Activated T-cell treated with anti-CD3 and anti-CD28 coated beads, Interleukin-2, amount 50 U/mL, for 24 hours (primary cell): Measurements from ENCODE around the gene SH3RF3.
"Not testable (repeated sequence)": the region's sequence is repeated elsewhere in the genome, so short reads cannot be mapped to it uniquely, and the experiment has no call there.

Source experiments
- DNase-seq: peaks from one replicate; pipeline ENCODE4 v3.0.0-alpha.2; 2020
- H3K27ac Mint-ChIP-seq: 2 replicates; pipeline ENCODE4 v1.8.0; 2020; ENCODE audit warnings: mild to moderate bottlenecking, mixed read lengths
- H3K27me3 Mint-ChIP-seq: 2 replicates; pipeline ENCODE4 v1.8.0; 2020; ENCODE audit warnings: mixed read lengths
- H3K36me3 Mint-ChIP-seq: 2 replicates; pipeline ENCODE4 v1.8.0; 2020; ENCODE audit warnings: low read depth, mixed read lengths
- H3K4me1 Mint-ChIP-seq: 2 replicates; pipeline ENCODE4 v1.8.0; 2020; ENCODE audit warnings: low read depth, mixed read lengths
- H3K4me3 Mint-ChIP-seq: 2 replicates; pipeline ENCODE4 v1.8.0; 2020; ENCODE audit warnings: mild to moderate bottlenecking, moderate library complexity, mixed read lengths
- H3K9me3 Mint-ChIP-seq: 2 replicates; pipeline ENCODE4 v1.8.0; 2020; ENCODE audit warnings: mixed read lengths

Gene SH3RF3

DNA sequence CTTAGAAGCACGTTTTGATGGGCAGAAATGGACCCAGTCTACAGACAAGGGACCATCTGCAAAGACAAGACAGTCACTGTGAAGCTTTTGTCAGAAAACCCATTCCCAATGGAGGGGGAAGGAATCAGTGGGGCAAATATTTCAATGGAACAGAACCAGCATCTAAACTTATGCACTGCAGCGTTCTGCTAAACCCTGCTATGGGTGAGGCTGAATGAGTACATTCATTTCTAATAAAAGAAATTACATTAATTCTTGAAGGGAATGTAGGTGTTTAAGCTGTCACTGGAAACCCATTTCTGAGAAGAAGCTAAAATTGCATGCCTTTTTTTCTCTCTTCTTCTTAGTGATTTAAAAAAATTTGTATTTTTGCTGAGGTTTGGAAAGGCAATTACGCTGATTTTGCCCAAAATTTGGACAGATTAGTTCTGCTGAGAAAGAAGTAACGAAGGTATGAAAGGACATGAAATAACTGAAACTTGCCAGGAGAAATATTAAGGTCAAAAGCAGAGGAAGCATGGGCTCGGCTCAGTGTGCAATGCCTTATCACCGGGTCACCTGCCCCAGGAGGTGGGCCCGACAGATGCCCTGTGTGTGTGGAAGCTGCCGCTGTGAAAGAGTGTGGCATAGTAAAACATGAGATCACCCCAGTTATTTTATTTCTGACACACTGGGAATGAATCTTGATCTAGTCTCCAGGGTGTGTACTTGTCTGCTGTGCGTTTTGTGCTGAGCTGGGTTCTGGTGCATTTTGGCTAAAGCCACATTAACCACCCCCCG lies 24.2 kb downstream of the SH3RF3 start:
- H3K27me3 Mint-ChIP-seq = no peaks in the 10 kb centered on the region
- peaks cover 31% of the 10 kb centered on the region for H3K4me1 Mint-ChIP-seq
- no peak overlapping the region for H3K4me3 Mint-ChIP-seq
- no peak for DNase-seq
- no peaks in the 10 kb centered on the region for H3K9me3 Mint-ChIP-seq
- H3K27ac Mint-ChIP-seq = no peak overlapping the region
- H3K36me3 Mint-ChIP-seq = no peaks in the 10 kb centered on the region

DNA sequence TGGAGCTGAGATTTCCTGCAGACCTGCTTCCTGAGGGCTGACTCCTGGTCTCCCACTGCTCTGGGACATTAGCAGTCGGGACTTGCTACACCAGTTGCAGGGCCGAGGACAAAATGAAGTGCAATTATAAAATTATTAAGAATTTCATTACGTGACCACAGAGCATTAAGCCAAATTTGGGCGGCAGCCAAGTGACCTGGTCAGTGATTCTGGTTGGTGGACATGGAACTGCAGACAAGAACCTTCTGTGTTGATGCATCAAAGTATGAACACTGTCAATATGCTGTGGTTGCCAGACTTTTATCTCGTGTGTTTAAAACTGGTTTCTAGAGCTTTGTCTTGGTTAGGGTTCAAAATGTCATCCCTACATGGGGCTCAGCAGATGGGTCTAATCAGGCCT lies 24.8 kb downstream of the SH3RF3 start:
- H3K4me3 Mint-ChIP-seq = no peak overlapping the region
- H3K27me3 Mint-ChIP-seq = no peaks in the 10 kb centered on the region
- H3K4me1 Mint-ChIP-seq = peaks cover 25% of the 10 kb centered on the region
- H3K27ac Mint-ChIP-seq = no peak overlapping the region
- no peaks in the 10 kb centered on the region for H3K9me3 Mint-ChIP-seq
- no peak for DNase-seq
- H3K36me3 Mint-ChIP-seq = no peaks in the 10 kb centered on the region

DNA sequence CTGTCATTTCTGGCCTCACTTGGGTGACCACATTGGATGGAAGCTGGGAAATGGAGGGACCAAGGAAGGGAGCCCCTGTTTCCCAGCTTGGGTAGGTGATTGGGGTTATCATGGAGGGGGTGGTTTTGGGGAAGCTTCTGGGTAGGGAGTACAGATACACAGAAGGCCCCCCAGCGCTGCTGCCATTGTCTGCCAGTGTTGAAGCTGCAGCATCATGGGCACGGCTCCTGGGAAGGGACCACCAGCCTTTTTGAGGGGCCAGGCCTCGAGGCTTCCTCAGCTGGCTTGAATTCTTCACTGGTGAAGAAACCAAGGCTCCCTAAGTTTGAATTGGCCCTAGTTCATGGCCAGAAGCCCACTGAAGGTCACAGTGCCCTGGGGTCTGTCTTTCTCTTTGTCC lies 25.2 kb downstream of the SH3RF3 start:
- H3K36me3 Mint-ChIP-seq = no peaks in the 10 kb centered on the region
- no peak overlapping the region for H3K4me3 Mint-ChIP-seq
- no peaks in the 10 kb centered on the region for H3K9me3 Mint-ChIP-seq
- no peak for DNase-seq
- no peak overlapping the region for H3K27ac Mint-ChIP-seq
- no peaks in the 10 kb centered on the region for H3K27me3 Mint-ChIP-seq
- H3K4me1 Mint-ChIP-seq = peaks cover 23% of the 10 kb centered on the region

DNA sequence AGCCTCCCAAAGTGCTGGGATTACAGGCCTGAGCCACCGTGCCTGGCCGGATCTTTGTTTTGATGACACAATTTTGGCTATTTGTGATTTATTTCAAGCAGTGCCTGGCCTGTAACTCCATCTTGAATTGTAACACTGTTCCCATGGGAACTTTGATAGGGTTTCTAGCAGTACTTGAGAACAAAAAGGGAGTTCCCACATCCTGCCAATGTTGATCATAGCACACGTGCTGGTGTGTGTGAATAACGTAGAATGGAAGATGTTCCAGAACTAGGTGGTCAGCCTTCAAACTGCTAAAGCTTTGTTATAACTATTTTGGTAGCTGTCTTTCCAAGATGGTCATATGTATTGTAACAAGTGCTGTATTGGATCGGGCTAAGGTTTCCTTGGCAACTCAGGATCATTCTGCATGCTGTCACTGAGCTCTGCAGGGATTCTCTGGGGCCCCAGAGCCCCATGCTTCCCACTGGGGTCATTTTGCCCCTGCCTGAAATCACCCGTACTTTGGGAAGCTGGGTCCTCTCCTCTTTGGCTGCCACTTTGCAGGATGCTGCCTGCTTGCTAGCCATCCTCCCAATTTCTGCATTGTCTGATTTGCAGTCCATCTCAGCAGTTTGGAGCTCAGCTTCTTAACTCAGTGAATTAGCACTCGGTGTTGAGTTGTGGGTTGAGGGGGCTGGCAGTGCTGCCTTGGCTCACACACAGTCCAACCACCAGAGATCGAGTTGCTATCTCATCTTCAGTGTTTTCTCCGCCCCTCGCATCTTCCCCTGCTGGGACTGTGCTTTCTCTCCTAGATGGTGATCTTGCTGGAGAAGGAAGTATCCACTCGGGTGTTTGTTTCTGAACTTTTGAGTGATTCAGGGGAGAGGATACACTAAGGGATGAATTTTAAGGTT lies 26.8 kb downstream of the SH3RF3 start:
- DNase-seq = no peak
- H3K4me3 Mint-ChIP-seq = no peak overlapping the region
- no peaks in the 10 kb centered on the region for H3K36me3 Mint-ChIP-seq
- no peak overlapping the region for H3K27ac Mint-ChIP-seq
- H3K4me1 Mint-ChIP-seq = peaks cover 15% of the 10 kb centered on the region
- no peaks in the 10 kb centered on the region for H3K9me3 Mint-ChIP-seq
- H3K27me3 Mint-ChIP-seq = peaks cover 4% of the 10 kb centered on the region

DNA sequence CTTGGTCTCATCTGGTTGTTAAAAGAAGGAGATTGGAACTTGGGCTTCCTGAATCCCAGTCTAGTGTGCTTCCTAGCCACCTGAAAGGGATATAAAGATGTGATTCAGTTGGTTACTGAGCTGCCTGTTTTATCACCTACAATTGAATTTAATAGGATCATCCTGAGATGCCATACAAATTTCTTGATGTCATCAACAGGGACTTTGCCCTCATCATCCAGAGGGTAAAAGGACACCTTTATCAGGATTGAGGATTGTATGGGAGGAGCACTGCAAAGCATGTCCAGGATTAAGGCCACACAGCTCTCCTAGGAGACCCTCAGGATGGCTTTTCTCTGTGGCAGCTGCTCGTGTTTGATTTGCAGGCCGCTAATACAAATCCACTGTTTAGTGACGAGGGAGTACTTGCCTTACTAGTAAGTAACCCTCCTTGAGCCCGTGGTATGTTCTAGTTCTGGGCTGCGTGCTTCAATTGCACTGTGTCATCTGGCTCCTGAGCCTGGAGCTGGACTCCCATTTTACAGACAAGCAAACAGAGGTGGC lies 28.6 kb downstream of the SH3RF3 start:
- H3K4me3 Mint-ChIP-seq = no peak overlapping the region
- peaks cover 17% of the 10 kb centered on the region for H3K4me1 Mint-ChIP-seq
- no peak overlapping the region for H3K27ac Mint-ChIP-seq
- H3K9me3 Mint-ChIP-seq = no peaks in the 10 kb centered on the region
- no peak for DNase-seq
- peaks cover 4% of the 10 kb centered on the region for H3K27me3 Mint-ChIP-seq
- no peaks in the 10 kb centered on the region for H3K36me3 Mint-ChIP-seq

DNA sequence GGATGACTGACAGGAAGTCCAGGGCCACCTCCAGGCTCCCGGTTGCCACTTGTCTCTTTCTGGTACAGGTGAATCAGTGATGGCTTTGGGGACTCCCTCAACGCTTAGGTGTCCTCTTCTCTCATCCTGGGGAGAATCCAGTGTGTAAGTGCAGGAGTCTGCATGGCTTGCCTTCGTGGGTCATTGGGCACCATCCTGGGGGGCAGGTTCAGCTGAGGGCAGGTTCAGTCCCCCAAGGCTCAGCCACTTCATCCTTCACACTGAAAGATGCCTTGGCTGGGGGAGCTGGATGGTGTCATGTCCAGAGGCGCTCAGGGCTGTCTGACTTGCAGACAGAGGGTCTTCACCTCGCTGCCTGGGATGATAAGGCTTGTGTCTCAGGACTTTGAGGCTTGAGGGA lies 29.2 kb downstream of the SH3RF3 start:
- peaks cover 4% of the 10 kb centered on the region for H3K27me3 Mint-ChIP-seq
- no peak overlapping the region for H3K4me3 Mint-ChIP-seq
- no peak overlapping the region for H3K27ac Mint-ChIP-seq
- H3K4me1 Mint-ChIP-seq = peaks cover 20% of the 10 kb centered on the region
- DNase-seq = no peak
- H3K9me3 Mint-ChIP-seq = no peaks in the 10 kb centered on the region
- no peaks in the 10 kb centered on the region for H3K36me3 Mint-ChIP-seq

DNA sequence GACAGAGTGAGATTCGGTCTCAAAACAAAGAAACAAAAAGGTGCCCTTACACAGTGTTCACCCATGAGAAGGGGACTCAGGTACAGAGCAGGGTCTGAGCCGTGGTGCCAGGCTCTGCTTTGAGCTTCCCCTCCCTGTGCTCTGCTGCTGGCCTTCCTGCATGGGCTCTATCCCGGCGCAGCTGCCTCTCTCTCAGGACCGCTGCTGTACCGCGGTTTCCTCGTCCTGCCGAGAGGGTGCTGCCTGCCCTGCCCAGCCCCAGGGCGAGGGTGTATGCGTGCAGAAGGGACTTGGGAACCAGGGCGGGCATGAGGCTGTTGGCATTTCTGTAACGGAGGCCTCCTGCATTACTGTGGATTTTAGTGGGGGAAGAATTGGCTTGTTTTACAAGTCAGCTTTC lies 30.1 kb downstream of the SH3RF3 start:
- Mint-ChIP-seq H3K4me3 (no peak overlapping the region), H3K27ac (no peak overlapping the region), H3K9me3 (no peaks in the 10 kb centered on the region), H3K4me1 (peaks cover 24% of the 10 kb centered on the region), H3K27me3 (peaks cover 4% of the 10 kb centered on the region), H3K36me3 (no peaks in the 10 kb centered on the region)
- no peak for DNase-seq

DNA sequence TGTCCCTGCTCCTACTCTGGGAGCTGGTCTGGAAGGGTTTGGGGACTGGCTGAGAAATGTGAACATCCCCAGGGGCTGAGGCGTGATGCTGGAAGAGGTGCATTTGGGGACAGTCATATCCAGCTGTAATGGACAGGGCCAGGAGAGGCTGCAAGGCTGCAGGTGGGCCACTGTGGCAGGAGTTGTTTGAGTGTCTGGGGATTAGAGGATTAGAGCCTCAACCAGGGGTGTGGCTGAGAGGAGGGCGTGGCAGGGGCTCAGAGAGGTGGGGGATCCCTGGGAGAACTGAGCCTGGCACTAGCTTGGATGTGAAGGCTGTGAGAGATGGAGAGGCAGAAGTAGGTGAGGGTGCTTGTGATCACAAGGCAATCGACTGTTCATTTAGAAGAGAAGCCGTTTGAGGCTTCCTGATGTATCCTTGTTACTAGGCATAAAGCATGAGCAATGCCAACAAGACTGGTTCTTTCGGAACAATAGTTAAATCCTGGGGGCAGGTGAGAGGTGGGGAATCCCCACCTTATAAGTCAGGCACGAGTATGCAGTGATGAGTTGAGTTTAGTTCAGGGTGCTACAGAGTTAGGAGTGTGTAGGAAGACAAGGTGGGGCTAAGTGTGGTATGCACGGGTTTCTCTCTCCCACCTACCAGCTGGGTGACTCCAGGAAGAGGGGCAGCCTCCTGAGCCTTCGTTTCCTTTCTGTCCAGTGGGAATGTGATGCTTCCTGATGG lies 31.9 kb downstream of the SH3RF3 start:
- H3K27ac Mint-ChIP-seq = no peak overlapping the region
- H3K4me3 Mint-ChIP-seq = no peak overlapping the region
- no peak for DNase-seq
- no peaks in the 10 kb centered on the region for H3K9me3 Mint-ChIP-seq
- H3K27me3 Mint-ChIP-seq = peaks cover 4% of the 10 kb centered on the region
- peaks cover 24% of the 10 kb centered on the region for H3K4me1 Mint-ChIP-seq
- H3K36me3 Mint-ChIP-seq = no peaks in the 10 kb centered on the region

DNA sequence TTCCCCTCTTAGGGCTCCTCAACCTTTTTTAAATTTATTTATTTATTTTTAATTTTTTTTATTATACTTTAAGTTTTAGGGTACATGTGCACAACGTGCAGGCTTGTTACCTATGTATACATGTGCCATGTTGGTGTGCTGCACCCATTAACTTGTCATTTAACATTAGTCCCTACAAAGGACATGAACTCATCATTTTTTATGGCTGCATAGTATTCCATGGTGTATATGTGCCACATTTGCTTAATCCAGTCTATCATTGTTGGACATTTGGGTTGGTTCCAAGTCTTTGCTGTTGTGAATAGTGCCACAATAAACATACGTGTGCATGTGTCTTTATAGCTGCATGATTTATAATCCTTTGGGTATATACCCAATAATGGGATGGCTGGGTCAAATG lies 33.4 kb downstream of the SH3RF3 start:
- H3K9me3 Mint-ChIP-seq, H3K4me3 Mint-ChIP-seq, H3K27me3 Mint-ChIP-seq, DNase-seq, H3K27ac Mint-ChIP-seq, H3K36me3 Mint-ChIP-seq: not testable (repeated sequence)
- H3K4me1 Mint-ChIP-seq = peaks cover 22% of the 10 kb centered on the region

DNA sequence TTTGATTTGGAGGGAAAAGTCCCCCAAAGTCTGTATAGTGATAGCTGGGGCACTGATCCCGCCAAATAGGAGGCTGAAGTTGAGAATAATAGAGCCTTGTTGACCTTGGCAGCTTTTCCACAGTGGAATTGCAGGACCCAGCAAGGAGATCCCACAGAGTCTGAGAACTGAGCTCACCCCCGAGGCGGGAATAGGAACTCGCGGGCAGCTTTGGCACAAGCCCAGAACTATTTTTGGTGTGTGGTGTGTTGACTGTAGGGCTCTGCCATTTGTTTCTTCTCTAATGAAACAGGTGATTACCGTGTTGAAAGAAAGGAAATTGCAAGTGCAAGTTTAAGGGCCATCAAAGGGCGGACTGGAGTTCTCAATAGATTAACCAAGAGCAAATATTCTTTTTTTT lies 34.0 kb downstream of the SH3RF3 start:
- H3K9me3 Mint-ChIP-seq = no peaks in the 10 kb centered on the region
- H3K4me3 Mint-ChIP-seq = no peak overlapping the region
- DNase-seq = no peak
- H3K27ac Mint-ChIP-seq = no peak overlapping the region
- H3K4me1 Mint-ChIP-seq = peaks cover 23% of the 10 kb centered on the region
- H3K36me3 Mint-ChIP-seq = no peaks in the 10 kb centered on the region
- H3K27me3 Mint-ChIP-seq = peaks cover 4% of the 10 kb centered on the region

DNA sequence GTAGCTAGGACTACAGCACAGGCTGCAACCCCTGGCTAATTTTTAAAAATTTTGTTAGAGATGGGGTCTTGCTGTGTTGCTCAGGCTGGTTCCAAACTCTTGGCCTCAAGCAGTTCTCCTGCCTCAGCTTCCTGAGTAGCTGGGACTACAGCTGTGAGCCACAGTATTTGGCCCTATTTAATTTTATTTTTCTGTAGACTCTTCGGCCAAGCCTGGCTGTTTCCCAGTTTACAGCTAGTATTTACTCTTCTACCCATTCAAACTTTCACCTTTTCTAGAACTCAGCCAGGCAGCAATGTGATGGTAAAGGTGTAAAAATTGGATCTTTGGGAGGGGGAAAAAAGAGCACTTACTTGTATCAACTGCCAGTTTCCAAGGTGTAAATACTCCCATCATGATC lies 35.3 kb downstream of the SH3RF3 start:
- DNase-seq = no peak
- no peaks in the 10 kb centered on the region for H3K9me3 Mint-ChIP-seq
- peaks cover 4% of the 10 kb centered on the region for H3K27me3 Mint-ChIP-seq
- H3K4me3 Mint-ChIP-seq = no peak overlapping the region
- H3K27ac Mint-ChIP-seq = no peak overlapping the region
- H3K4me1 Mint-ChIP-seq = peaks cover 23% of the 10 kb centered on the region
- H3K36me3 Mint-ChIP-seq = no peaks in the 10 kb centered on the region

DNA sequence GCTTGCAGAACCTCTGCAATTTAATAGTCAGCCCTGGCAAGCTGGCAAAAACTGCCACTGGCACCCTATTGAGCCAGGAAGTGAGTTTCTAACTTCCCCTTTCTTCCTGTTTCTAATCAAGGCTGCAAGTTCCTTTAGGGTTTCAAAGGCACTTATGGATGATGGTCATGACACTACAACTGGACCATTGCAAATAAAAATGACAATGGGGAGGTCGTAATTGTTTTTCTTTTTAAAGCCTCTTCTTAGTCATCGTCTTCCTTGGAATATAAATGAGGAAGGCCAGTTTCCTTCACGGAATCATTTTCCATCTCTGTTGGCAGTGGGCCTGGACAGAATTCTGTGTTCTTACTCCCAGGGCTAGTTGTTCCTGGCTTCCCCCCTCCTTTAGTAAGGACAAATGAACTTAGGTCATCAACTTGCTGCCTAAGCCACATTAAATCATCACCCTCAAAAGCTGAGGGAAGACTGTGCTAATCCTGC lies 35.8 kb downstream of the SH3RF3 start:
- H3K9me3 Mint-ChIP-seq = no peaks in the 10 kb centered on the region
- H3K4me3 Mint-ChIP-seq = no peak overlapping the region
- H3K27me3 Mint-ChIP-seq = peaks cover 4% of the 10 kb centered on the region
- H3K4me1 Mint-ChIP-seq = peaks cover 25% of the 10 kb centered on the region
- DNase-seq = no peak
- H3K36me3 Mint-ChIP-seq = no peaks in the 10 kb centered on the region
- no peak overlapping the region for H3K27ac Mint-ChIP-seq

DNA sequence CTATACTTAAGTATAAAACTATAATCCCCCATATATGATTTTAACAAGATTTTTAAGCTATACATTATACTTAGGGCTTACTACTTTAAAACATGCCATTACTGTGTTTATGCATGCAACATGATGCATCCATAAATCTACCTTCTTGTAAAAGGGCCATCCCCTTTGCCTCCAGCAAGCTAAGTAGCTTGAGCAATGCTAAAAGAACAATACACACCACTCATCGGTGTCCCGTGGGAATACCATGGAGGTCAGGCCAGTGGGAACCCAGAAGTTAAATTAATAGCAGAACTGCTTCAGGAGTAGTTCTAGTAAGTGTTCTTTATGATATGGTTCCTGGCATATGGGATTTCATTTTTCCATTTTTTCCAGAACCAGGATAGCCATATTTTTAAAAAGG lies 37.8 kb downstream of the SH3RF3 start:
- Mint-ChIP-seq H3K4me1 (peaks cover 17% of the 10 kb centered on the region), H3K27ac (no peak overlapping the region), H3K4me3 (no peak overlapping the region)

DNA sequence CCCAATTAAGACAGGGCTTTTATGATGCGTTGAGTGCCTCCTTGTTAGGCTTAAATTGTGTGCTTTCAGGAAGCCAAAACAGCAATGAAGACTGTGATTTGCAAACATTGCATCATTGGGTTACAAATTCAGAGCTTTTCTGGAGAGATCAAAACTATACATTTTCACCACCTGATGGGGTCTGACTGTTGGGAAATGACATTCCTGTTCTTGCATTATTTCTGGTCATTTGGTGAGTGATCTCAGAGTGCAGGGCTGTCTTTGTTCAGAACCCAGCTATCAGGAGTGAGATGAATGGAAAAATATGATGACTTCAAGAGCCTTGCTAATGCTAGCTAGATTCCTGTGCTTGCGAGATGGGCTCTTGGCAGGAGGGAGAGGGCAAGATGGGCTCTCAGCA lies 39.1 kb downstream of the SH3RF3 start:
- Mint-ChIP-seq H3K4me1 (peaks cover 21% of the 10 kb centered on the region), H3K9me3 (no peaks in the 10 kb centered on the region), H3K27me3 (no peaks in the 10 kb centered on the region), H3K4me3 (no peak overlapping the region), H3K27ac (no peak overlapping the region), H3K36me3 (no peaks in the 10 kb centered on the region)
- DNase-seq = no peak

More for the DNA sequence above, 37.8 kb downstream of the SH3RF3 start:
- DNase-seq = no peak
- Mint-ChIP-seq H3K27me3 (no peaks in the 10 kb centered on the region), H3K9me3 (no peaks in the 10 kb centered on the region), H3K36me3 (no peaks in the 10 kb centered on the region)
